Islet precursor cell (in vitro differentiated cells): ENCODE results near the gene ZDHHC17.

ENCODE experiments used
- DNase-seq: peaks from one replicate; pipeline ENCODE4 v3.0.0-alpha.2; 2018

Gene ZDHHC17

GRCh38 chr12:76830436-76830835 is 66.5 kb downstream of the ZDHHC17 start:
- DNase-seq, result no peak

- DNase-seq, result no peak
Observed at GRCh38 chr12:76836633-76837032, 72.7 kb downstream of the ZDHHC17 start.

- DNase-seq, result no peak
Observed at GRCh38 chr12:76847260-76847659, 83.3 kb downstream of the ZDHHC17 start.

DNA sequence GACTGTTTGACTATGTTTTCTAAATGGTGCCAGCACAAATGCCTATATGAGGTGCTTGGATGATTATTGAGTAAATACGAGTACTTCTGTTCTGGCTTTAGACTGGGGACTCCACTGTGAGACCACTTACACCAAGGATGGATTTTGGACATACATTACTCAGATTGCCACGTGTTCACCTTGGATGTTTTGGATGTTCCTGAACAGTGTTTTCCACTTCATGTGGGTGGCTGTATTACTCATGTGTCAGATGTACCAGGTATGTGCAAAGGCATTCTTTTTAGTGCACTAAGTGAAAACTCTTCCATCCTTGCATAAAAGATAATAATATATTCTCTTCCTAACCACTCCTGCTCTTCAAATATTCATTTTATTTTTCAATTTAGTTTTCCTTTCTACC is 84.2 kb downstream of the ZDHHC17 start:
- DNase-seq, result no peak

GRCh38 chr12:76852106-76852505 is 88.2 kb downstream of the ZDHHC17 start:
- no peak for DNase-seq

- no peak for DNase-seq
Observed at GRCh38 chr12:76855271-76855670, 91.4 kb downstream of the ZDHHC17 start.

DNA sequence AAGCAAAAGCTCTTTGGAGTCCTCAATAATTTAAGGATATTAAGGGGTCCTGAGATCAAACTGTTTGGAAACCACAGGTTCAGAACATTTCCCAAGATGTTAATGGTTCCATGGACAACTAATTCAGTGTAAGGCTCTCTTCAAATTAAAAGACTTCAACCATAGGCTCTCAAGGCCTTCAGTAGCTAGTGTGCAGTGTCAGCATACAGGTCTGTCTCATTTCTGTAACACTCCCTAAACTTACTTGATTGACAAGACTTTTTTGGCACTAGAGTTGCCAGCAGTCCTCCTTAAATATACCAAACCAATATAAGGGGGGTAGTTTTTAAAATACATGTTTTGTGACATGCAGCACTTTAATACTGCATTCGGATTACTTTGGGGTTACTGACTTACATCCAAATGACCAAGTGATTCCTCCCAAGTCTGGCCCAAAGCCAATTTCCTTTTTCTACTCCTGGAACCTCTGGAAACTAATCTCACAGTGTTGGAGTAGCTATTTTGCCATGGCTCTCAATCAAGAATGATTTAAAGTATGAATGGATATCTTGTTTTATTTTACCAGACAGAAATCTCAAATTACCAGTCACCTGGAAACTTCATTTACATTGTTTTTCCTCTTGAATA is 92.2 kb downstream of the ZDHHC17 start:
- no peak for DNase-seq

DNA sequence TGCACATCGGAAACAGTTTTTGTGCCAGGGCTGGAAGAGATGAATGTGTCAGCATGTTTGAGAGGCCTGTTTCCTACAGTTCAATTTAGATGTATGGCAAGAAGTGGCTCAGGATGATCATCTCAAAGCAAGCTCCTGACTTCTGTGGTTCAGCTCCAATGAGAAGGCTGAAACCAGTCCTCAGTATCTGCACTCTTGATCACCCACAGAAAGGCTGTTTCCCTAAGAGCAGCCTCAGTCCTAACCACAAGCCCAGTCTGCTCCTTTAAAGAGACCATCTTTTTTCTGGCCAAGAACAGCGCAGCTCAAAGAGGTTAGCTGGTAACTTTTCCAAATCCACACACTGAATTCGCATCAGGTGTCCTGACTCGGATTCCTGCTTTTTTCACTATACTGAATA is 95.7 kb downstream of the ZDHHC17 start:
- DNase-seq, result peak; percentile 82

GRCh38 chr12:76860256-76860655 is 96.3 kb downstream of the ZDHHC17 start:
- no peak for DNase-seq

DNA sequence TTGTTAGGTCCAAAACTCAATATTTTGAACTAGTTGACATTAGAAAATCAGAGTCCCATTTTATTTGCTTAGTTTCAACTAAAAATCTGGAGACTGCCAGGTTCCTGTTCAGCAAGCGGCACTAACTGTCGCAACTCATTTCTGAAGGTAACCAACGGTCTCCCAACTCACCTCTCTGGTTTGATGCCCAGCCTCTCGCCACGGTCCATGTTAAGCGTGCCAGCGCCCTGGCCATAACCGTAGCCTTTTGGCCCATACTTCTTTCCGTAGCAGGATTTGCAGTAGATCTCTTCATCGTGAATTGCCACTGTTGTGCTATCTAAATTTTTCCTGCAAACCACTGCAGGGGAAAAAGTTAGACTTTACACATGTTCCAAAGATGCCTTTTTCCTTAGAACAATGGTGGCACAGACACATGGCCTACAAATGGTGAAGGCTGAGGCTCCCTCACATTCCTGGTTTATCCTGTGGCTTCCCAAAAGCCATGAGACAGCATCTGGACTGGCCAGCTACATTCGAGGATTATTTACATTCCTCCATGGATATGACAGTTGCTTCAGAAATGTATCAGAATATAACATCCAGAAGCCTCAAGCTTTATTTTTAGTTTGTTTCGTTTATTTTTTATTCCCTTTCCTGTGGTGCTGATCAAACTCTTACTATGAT is 99.2 kb downstream of the ZDHHC17 start:
- no peak for DNase-seq

DNA sequence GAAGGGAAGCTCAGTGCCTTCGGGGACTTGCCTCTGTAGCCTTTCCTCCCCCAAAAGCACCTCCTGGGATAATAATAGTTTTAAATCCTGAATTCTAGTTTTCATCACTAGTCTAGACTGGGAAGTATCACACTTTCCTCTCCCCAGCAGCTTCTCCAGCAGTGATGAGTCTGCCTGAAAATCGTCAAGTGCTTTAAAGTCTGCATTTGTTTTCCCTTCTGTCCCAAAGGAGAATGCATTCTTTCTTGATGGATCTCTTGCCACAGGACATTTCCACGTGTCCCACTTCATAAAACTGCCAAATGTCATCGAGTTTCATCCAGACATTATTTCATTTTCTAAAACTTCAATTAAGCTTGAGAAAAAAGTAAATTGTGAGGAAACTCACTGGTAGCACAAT is 99.9 kb downstream of the ZDHHC17 start:
- no peak for DNase-seq

GRCh38 chr12:76864791-76865400 is 101.0 kb downstream of the ZDHHC17 start:
- no peak for DNase-seq

DNA sequence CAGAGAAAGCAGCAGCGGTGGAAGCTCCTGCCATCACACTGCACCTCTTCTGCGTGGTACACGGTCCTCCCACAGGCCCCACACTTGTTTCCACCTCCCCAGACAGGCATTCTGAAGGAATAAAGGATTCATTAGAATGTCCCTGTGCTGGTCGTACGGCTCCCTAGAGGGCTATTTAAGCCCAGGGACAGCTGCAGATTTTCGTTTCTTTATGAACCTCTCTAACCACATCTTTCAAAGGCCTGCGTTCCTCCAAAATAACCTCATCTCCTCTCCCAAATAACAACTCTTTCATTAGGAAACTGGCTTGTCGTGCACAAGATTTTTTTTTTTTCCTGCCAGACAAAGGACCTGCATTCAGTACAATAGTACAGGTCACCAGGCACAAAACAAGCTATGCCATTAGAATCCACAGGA is 102.2 kb downstream of the ZDHHC17 start:
- DNase-seq, result peak; percentile 74

- peak; percentile 84 for DNase-seq
Observed at GRCh38 chr12:76866726-76867125, 102.8 kb downstream of the ZDHHC17 start.

- no peak for DNase-seq
Observed at GRCh38 chr12:76871082-76871481, 107.2 kb downstream of the ZDHHC17 start.

DNA sequence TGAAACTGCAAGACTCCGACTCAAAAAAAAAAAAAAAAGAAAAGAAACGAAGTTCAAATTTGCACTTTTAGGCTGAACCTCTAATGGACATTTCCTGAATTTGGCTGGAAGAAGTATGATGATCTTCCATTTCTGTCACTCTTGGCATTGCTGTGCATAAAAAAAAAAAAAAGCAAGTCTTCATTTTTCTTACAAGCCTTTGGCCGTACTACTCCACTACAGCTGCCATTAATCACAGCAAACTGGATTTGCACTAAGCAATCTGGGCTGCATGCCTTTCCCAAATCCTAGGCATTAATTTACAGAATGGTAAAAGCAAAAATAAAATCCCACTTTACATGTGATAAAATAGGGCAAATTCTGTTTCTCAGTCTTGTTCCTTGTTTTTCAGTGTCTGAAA is 107.8 kb downstream of the ZDHHC17 start:
- DNase-seq, result no peak

DNA sequence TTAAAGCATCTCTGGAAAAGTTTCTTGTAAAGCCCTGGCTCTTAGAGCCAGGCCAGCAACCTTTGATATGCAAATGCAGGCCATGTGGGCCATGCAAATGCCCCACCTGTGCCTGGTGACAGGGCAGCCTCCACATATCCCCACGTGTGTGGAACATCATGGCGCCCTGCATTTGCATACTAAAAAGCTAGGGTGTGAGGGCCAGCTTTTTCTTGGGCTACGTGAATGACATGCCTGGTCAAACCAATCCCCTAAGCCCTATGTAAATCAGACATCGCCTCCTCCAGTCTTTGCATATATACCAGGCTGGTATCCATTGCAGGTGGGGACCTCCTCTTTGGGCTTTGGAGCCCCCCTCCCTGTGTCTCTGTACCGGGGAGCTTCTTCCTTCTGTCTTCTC is 108.5 kb downstream of the ZDHHC17 start:
- DNase-seq, result no peak

- DNase-seq, result no peak
Observed at GRCh38 chr12:76874027-76874426, 110.1 kb downstream of the ZDHHC17 start.

DNA sequence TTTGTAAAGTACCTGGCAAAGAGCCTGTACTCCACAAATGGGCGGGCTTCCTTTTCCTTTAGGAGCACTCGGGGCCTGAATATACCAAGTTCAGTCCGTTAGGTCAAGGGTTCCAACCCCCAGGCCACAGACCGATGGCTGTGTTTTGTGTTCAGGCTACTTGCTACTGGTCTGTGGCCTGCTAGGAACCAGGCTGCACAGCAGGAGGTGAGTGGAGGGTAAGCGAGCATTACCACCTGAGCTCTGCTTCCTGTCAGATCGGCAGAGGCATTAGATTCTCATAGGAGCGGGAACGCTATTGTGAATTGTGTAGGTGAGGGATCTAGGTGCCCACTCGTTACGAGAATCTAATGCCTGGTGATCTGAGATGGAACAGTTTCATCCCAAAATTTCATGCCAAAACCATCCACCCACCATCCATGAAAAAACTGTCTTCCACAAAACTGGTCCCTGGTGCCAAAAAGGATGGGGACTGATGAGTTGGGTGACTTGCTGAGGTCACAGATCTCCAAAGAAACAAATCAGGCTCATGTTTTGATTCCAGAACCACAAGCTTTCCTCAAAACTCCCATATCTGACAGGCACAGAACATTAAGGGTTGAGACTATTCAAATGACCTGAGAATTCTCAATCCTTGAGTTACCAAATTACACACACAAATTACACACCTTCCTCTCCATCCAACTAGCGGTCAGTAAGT is 110.7 kb downstream of the ZDHHC17 start:
- DNase-seq, result no peak

- no peak for DNase-seq
Observed at GRCh38 chr12:76876696-76877229, 112.8 kb downstream of the ZDHHC17 start.

DNA sequence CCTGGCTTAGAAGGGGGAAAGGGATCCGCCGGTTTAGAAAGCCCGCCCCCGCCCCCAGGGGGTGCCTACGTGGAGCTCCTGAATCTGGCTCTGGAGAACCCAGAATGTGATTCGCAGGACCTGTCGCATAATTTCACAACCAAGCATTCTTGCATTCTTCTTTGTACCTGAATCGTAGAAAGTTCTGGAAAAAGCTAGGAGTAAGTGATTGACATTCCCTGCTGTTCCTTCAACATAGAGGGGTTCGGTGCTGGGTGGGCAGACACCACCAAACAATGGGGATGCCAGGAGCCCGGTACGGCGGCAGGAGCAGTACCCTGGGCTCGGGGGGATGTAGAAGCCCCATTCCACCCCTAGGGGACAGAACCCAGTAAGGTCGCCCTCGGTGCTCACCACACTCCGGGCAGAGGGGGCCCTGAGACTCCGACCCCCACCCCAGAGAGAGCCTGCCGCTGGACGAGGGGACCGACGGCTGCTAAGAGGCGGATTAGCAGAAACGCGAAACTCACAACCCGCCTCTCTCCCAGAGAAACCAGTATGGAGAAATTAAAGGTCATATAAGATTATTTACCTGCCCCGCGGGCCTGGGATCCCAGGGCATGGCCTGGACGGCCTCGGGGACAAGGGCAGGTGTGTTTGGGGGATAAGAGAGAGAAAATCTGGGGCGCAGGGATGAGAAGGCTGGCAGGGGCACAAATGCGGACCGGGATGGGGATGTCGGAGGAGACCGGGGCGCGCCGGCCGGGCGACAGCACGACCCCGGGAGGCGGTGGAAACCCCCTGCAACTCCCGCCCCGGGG is 114.4 kb downstream of the ZDHHC17 start:
- peak; percentile 81 for DNase-seq

GRCh38 chr12:76878899-76879709 is 115.2 kb downstream of the ZDHHC17 start, which contains the start of gene CSRP2:
CSRP2 (minus strand) TSS chr12:76879019; CDS start chr12:76866260, 12,759 bp downstream.
- DNase-seq, result peak; percentile 99
